CD8-positive, alpha-beta memory T cell (primary cell): ENCODE results near the gene KLF6. TPM values are rescaled to one million over a fixed set of nuclear protein-coding genes. Genes with fewer than 3 reads are reported as not detected.

Experiments used
- CTCF ChIA-PET: fragments of 350-600 bp; sonication (Branson Sonifier 250); formaldehyde crosslinking; loops from one replicate; lab custom pipeline; 2021; ENCODE audit warnings: antibody characterized with exemption; lab: Charles Lee
- POLR2A ChIA-PET: fragments of 350-600 bp; sonication (Branson Sonifier 250); formaldehyde crosslinking; loops from one replicate; lab custom pipeline; 2021; ENCODE audit warnings: antibody characterized with exemption; lab: Charles Lee
- DNase-seq, 5 donors: peaks; one replicate each; pipeline versions ENCODE4 v3.0.0 to v3.0.0-alpha.2; 2020 to 2022; ENCODE audit warnings: mixed read lengths in 1 of 5
- H3K27ac ChIP-seq: one replicate; pipeline ENCODE4 v1.7.0; 2013; ENCODE audit warnings: low read depth, mild to moderate bottlenecking, low read length, moderate library complexity
- H3K27me3 ChIP-seq: 2 replicates; pipeline ENCODE4 v1.7.0; 2013; ENCODE audit warnings: low read length, mild to moderate bottlenecking; ENCODE audit not compliant: insufficient read depth, poor library complexity, severe bottlenecking
- H3K36me3 ChIP-seq: 2 replicates; pipeline ENCODE4 v1.7.0; 2013; ENCODE audit warnings: mild to moderate bottlenecking, low read length, moderate library complexity; ENCODE audit not compliant: insufficient read depth
- H3K4me1 ChIP-seq: 2 replicates; pipeline ENCODE4 v1.7.0; 2013; ENCODE audit warnings: mild to moderate bottlenecking, low read length, moderate library complexity; ENCODE audit not compliant: insufficient read depth
- H3K4me3 ChIP-seq: 2 replicates; pipeline ENCODE4 v1.7.0; 2013; ENCODE audit warnings: mild to moderate bottlenecking, low read length
- H3K9me3 ChIP-seq: 2 replicates; pipeline ENCODE4 v1.7.0; 2013; ENCODE audit warnings: mild to moderate bottlenecking, low read length
- H3K27ac Mint-ChIP-seq, 8 donors: one replicate each; pipeline ENCODE4 v1.8.0; 2020 to 2021; ENCODE audit warnings: mixed read lengths in 8 of 8, mild to moderate bottlenecking in 6 of 8, inconsistent platforms in 3 of 8, moderate library complexity in 3 of 8
- H3K27me3 Mint-ChIP-seq, 2 donors: one replicate each; pipeline ENCODE4 v1.8.0; 2020 to 2021; ENCODE audit warnings: mixed read lengths in 2 of 2, mild to moderate bottlenecking in 1 of 2, moderate library complexity in 1 of 2
- H3K36me3 Mint-ChIP-seq, 3 donors: one replicate each; pipeline ENCODE4 v1.8.0; 2020 to 2021; ENCODE audit warnings: mixed read lengths in 3 of 3, inconsistent platforms in 1 of 3, mild to moderate bottlenecking in 1 of 3
- H3K4me1 Mint-ChIP-seq, 3 donors: one replicate each; pipeline ENCODE4 v1.8.0; 2020 to 2021; ENCODE audit warnings: mixed read lengths in 3 of 3, inconsistent platforms in 1 of 3, mild to moderate bottlenecking in 1 of 3
- H3K4me3 Mint-ChIP-seq, 7 donors: one replicate each; pipeline ENCODE4 v1.8.0; 2020 to 2021; ENCODE audit warnings: mixed read lengths in 7 of 7, mild to moderate bottlenecking in 6 of 7, moderate library complexity in 4 of 7, inconsistent platforms in 2 of 7
- H3K9me3 Mint-ChIP-seq, 5 donors: one replicate each; pipeline ENCODE4 v1.8.0; 2020 to 2022; ENCODE audit warnings: mixed read lengths in 5 of 5, mild to moderate bottlenecking in 3 of 5, moderate library complexity in 2 of 5, inconsistent platforms in 1 of 5
- polyA plus RNA-seq: library from polyadenylated mRNA; unstranded; fragments of 300-500 nt; fragmentation: Illumina TruSeq; gene quantifications from one replicate; pipeline ENCODE4 v1.2.3, GENCODE V29; 2021
- total RNA-seq, 2 experiments: library from RNA; stranded (reverse); gene quantifications; one replicate each; pipeline ENCODE4 v1.2.3, GENCODE V29; 2021

KLF6 gene
- total and polyA plus RNA-seq, 3 experiments from 2014 or later, result 187 to 883 (median 192) TPM

GRCh38 chr10:3745521-3745920 is 39.5 kb downstream of the KLF6 start:
- no peak for DNase-seq
- peak overlapping the region in 2 of 8 donors; percentile 5 to 44 for H3K27ac Mint-ChIP-seq
- H3K9me3 Mint-ChIP-seq, result no peaks in the 10 kb centered on the region
- ChIA-PET CTCF (interaction anchor here (1.6 kb wide), 1 partner anchor 19 kb away, joined by 5 read pairs; no protein-coding TSS in a partner anchor), POLR2A (no interaction called here)
- no peaks in the 10 kb centered on the region for H3K36me3 ChIP-seq
- no peaks in the 10 kb centered on the region for H3K36me3 Mint-ChIP-seq
- H3K4me1 Mint-ChIP-seq, result peaks cover 10 to 19% (median 17%) of the 10 kb centered on the region in 3 donors
- H3K4me3 ChIP-seq, result no peak overlapping the region
- H3K4me3 Mint-ChIP-seq, result no peak overlapping the region
- peaks cover 0 to 4% of the 10 kb centered on the region in 2 donors for H3K27me3 Mint-ChIP-seq
- H3K27ac ChIP-seq, result no peak overlapping the region
- H3K4me1 ChIP-seq, result peaks cover 3% of the 10 kb centered on the region
- H3K9me3 ChIP-seq, result no peaks in the 10 kb centered on the region
- no peaks in the 10 kb centered on the region for H3K27me3 ChIP-seq

GRCh38 chr10:3741688-3742461 is 43.1 kb downstream of the KLF6 start:
- Mint-ChIP-seq H3K4me1 (peaks cover 18 to 32% (median 29%) of the 10 kb centered on the region in 3 donors), H3K27me3 (peaks cover 0 to 4% of the 10 kb centered on the region in 2 donors), H3K4me3 (peak overlapping the region; percentile 64 to 95 (median 85)), H3K36me3 (no peaks in the 10 kb centered on the region), H3K9me3 (no peaks in the 10 kb centered on the region), H3K27ac (peak overlapping the region; percentile 75 to 99 (median 95))
- CTCF ChIA-PET, result interaction anchor here (0.8 kb wide), 1 partner anchor 14 kb away, joined by 3 read pairs; no protein-coding TSS in a partner anchor
- POLR2A ChIA-PET, result interaction anchor here (1.0 to 1.4 kb wide), 4 partner anchors 16 to 318 kb away, joined by 3 to 6 read pairs (median 4); partner anchors contain the start of gene KLF6
- Histone ChIP-seq H3K36me3 (no peaks in the 10 kb centered on the region), H3K9me3 (no peaks in the 10 kb centered on the region), H3K27me3 (no peaks in the 10 kb centered on the region), H3K27ac (peak overlapping the region; percentile 49), H3K4me1 (peaks cover 3% of the 10 kb centered on the region), H3K4me3 (no peak overlapping the region)
- DNase-seq, result no peak

DNA sequence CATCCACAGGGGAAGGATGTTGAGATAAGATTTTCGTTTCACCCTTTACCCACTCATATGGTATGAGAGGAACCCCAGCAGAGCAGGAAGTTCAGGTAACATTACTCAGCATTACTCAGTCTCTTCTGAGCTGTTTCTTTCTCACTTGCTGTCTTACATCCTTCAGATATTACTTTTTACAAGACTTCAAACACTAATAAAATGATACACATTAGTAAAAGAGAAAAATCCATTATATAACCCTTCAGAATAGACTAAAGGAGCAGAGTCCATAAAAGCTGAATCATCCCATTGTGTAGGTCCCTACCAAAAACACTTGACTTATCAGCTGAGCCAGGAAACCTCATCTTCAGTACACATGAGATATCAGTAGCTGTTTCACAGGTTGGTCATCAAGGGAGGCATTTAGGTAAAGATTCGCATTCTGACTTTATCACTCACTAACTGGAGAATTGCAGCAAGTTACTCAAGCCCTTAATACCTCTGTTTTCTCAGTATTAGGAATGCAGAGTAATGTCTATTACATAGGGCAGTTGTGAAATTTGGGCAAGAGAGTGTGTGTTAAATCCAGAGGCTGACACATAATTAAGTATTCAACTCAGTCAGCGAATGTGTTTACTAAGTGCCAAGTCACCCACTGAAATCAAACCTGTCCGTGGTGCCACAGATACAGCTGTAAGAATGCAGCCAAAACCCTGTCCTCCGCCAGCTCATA is 44.7 kb downstream of the KLF6 start:
- H3K27ac ChIP-seq, result no peak overlapping the region
- DNase-seq, result no peak
- no peaks in the 10 kb centered on the region for H3K27me3 ChIP-seq
- Mint-ChIP-seq H3K4me3 (peak overlapping the region in 3 of 7 donors; percentile 22 to 49 (median 36)), H3K9me3 (no peaks in the 10 kb centered on the region), H3K4me1 (peaks cover 18 to 32% (median 32%) of the 10 kb centered on the region in 3 donors), H3K36me3 (no peaks in the 10 kb centered on the region), H3K27me3 (no peaks in the 10 kb centered on the region), H3K27ac (peak overlapping the region in 7 of 8 donors; percentile 20 to 89 (median 63))
- H3K4me1 ChIP-seq, result peaks cover 3% of the 10 kb centered on the region
- ChIA-PET POLR2A (interaction anchor here (1.0 to 1.3 kb wide), 5 partner anchors 17 to 43 kb away, joined by 3 to 5 read pairs (median 4); no protein-coding TSS in a partner anchor), CTCF (interaction anchor here (0.8 to 2.0 kb wide), 3 partner anchors 12 to 44 kb away, joined by 3 to 5 read pairs (median 4); partner anchors contain the start of gene KLF6)
- no peaks in the 10 kb centered on the region for H3K36me3 ChIP-seq
- H3K9me3 ChIP-seq, result no peaks in the 10 kb centered on the region
- no peak overlapping the region for H3K4me3 ChIP-seq

GRCh38 chr10:3738855-3739350 is 46.1 kb downstream of the KLF6 start:
- H3K4me3 ChIP-seq, result no peak overlapping the region
- peaks cover 3% of the 10 kb centered on the region for H3K4me1 ChIP-seq
- Mint-ChIP-seq H3K4me3 (no peak overlapping the region), H3K9me3 (no peaks in the 10 kb centered on the region), H3K4me1 (peaks cover 18 to 33% (median 32%) of the 10 kb centered on the region in 3 donors), H3K27ac (no peak overlapping the region), H3K27me3 (no peaks in the 10 kb centered on the region), H3K36me3 (no peaks in the 10 kb centered on the region)
- ChIA-PET POLR2A (interaction anchor here (0.7 kb wide), 1 partner anchor 41 kb away, joined by 3 read pairs; no protein-coding TSS in a partner anchor), CTCF (no interaction called here)
- no peaks in the 10 kb centered on the region for H3K9me3 ChIP-seq
- H3K27me3 ChIP-seq, result no peaks in the 10 kb centered on the region
- H3K36me3 ChIP-seq, result no peaks in the 10 kb centered on the region
- H3K27ac ChIP-seq, result no peak overlapping the region
- DNase-seq, result no peak

GRCh38 chr10:3737864-3738263 is 47.1 kb downstream of the KLF6 start:
- peak overlapping the region in 2 of 8 donors; percentile 1 to 48 for H3K27ac Mint-ChIP-seq
- Histone ChIP-seq H3K9me3 (no peaks in the 10 kb centered on the region), H3K4me1 (peaks cover 3% of the 10 kb centered on the region), H3K27ac (no peak overlapping the region), H3K36me3 (no peaks in the 10 kb centered on the region), H3K27me3 (no peaks in the 10 kb centered on the region), H3K4me3 (no peak overlapping the region)
- no peaks in the 10 kb centered on the region for H3K9me3 Mint-ChIP-seq
- POLR2A ChIA-PET, result no interaction called here
- DNase-seq, result no peak
- no peak overlapping the region for H3K4me3 Mint-ChIP-seq
- no peaks in the 10 kb centered on the region for H3K36me3 Mint-ChIP-seq
- no peaks in the 10 kb centered on the region for H3K27me3 Mint-ChIP-seq
- CTCF ChIA-PET, result no interaction called here
- peaks cover 18 to 33% (median 32%) of the 10 kb centered on the region in 3 donors for H3K4me1 Mint-ChIP-seq

GRCh38 chr10:3735175-3735574 is 49.8 kb downstream of the KLF6 start:
- Mint-ChIP-seq H3K27ac (no peak overlapping the region), H3K27me3 (no peaks in the 10 kb centered on the region), H3K4me3 (no peak overlapping the region), H3K36me3 (peaks cover 0 to 7% (median 0%) of the 10 kb centered on the region in 3 donors), H3K4me1 (peaks cover 5 to 12% (median 10%) of the 10 kb centered on the region in 3 donors), H3K9me3 (peaks cover 2 to 8% (median 5%) of the 10 kb centered on the region in 5 donors)
- Histone ChIP-seq H3K36me3 (no peaks in the 10 kb centered on the region), H3K9me3 (no peaks in the 10 kb centered on the region), H3K27me3 (no peaks in the 10 kb centered on the region), H3K4me1 (no peaks in the 10 kb centered on the region), H3K4me3 (no peak overlapping the region), H3K27ac (no peak overlapping the region)
- ChIA-PET POLR2A (interaction anchor here (0.5 kb wide), 1 partner anchor 593 kb away, joined by 4 read pairs; no protein-coding TSS in a partner anchor), CTCF (interaction anchor here (1.2 kb wide), 1 partner anchor 20 kb away, joined by 4 read pairs; no protein-coding TSS in a partner anchor)
- DNase-seq, result no peak

- Mint-ChIP-seq H3K27ac (peak overlapping the region in 1 of 8 donors; percentile 34), H3K4me3 (no peak overlapping the region), H3K9me3 (peaks cover 2 to 8% (median 5%) of the 10 kb centered on the region in 5 donors), H3K36me3 (peaks cover 0 to 7% (median 0%) of the 10 kb centered on the region in 3 donors), H3K4me1 (peaks cover under 1 to 6% (median 2%) of the 10 kb centered on the region in 3 donors), H3K27me3 (peaks cover 0 to 1% of the 10 kb centered on the region in 2 donors)
- DNase-seq, result no peak
- Histone ChIP-seq H3K27ac (no peak overlapping the region), H3K36me3 (no peaks in the 10 kb centered on the region), H3K4me3 (no peak overlapping the region), H3K27me3 (no peaks in the 10 kb centered on the region), H3K9me3 (no peaks in the 10 kb centered on the region), H3K4me1 (no peaks in the 10 kb centered on the region)
- ChIA-PET POLR2A (no interaction called here), CTCF (interaction anchor here (1.2 kb wide), 1 partner anchor 21 kb away, joined by 4 read pairs; no protein-coding TSS in a partner anchor)
These were observed 50.9 kb downstream of the KLF6 start for GRCh38 chr10:3734111-3734510.
